Stomach (tissue), 19 donors: ENCODE measurements around the gene SI. TPM values are rescaled to one million over a fixed set of nuclear protein-coding genes. Genes with fewer than 3 reads are reported as not detected.

Experiments
- DNase-seq, 2 donors: peaks; one replicate each; pipeline versions ENCODE4 v3.0.0 to v3.0.0-alpha.2; 2013 to 2019
- H3K27ac ChIP-seq, 5 donors: fragments of 200-600 bp in 4 of 5; sonication (generic) in 4 of 5; one replicate each; pipeline ENCODE4 v1.5.1; 2013 to 2019; ENCODE audit warnings: mild to moderate bottlenecking in 1 of 5, moderate library complexity in 1 of 5
- H3K27me3 ChIP-seq, 3 donors: fragments of 200-600 bp; sonication (generic); one replicate each; pipeline ENCODE4 v1.5.1; 2017 to 2019; ENCODE audit warnings: mixed run types in 1 of 3
- H3K36me3 ChIP-seq, 4 donors: fragments of 200-600 bp; sonication (generic); 1 replicate in 3 of 4; 2 replicates in 1 of 4; pipeline ENCODE4 v1.5.1; 2016 to 2019
- H3K4me1 ChIP-seq, 4 donors: fragments of 200-600 bp; sonication (generic); one replicate each; pipeline ENCODE4 v1.5.1; 2016 to 2019
- H3K4me3 ChIP-seq, 4 donors: fragments of 200-600 bp; sonication (generic) in 3 of 4; one replicate each; pipeline ENCODE4 v1.5.1; 2016 to 2019; ENCODE audit warnings: mild to moderate bottlenecking in 1 of 4
- H3K9me3 ChIP-seq, 4 donors: fragments of 200-600 bp; sonication (generic); one replicate each; pipeline ENCODE4 v1.5.1; 2016 to 2019
- EP300 ChIP-seq: sonication (generic); formaldehyde crosslinking; IDR thresholded peaks from one replicate; pipeline ENCODE4 v1.6.1; 2017; ENCODE audit warnings: antibody characterized with exemption
- POLR2A ChIP-seq, 4 donors: fragments of 450-650 bp; IDR thresholded peaks; one replicate each; pipeline ENCODE4 v1.6.1; 2016; ENCODE audit warnings: antibody characterized with exemption in 4 of 4, control low read depth in 2 of 4, mild to moderate bottlenecking in 1 of 4, moderate library complexity in 1 of 4
- POLR2AphosphoS5 ChIP-seq, 3 donors: sonication (generic); formaldehyde crosslinking; IDR thresholded peaks; one replicate each; pipeline ENCODE4 v1.6.1; 2016; ENCODE audit warnings: antibody characterized with exemption in 3 of 3
- WGBS, 5 donors: extraction: QIAGEN DNeasy Blood & Tissue Kit in 3 of 5; methylation state at CpG; one replicate each; pipeline versions ENCODE4 v1.1.5 to v1.1.7; 2013 to 2018; 5-methylcytosine and 5-hydroxymethylcytosine counted together
- intact Hi-C: fragments of 100-400 bp; cut with DNase I; formaldehyde crosslinking; loops from one replicate; pipeline ENCODE4 v1.15.1; 2023; ENCODE audit warnings: low total_unique reads
- long read RNA-seq, 10 donors: transcript quantifications; one replicate each; lab custom pipeline, GENCODE V29; 2026
- polyA plus RNA-seq, 3 donors: library from polyadenylated mRNA; stranded (reverse); fragments of 200-250 nt; gene quantifications; one replicate each; pipeline ENCODE4 v1.2.3, GENCODE V29; 2013
- total RNA-seq, 5 donors: library from RNA; depleted of rRNA; stranded (reverse); fragments of >200 nt; gene quantifications; one replicate each; pipeline versions ENCODE4 v1.1.0 to v1.2.3, GENCODE V29; 2014 to 2016
- TF ChIP-seq, protein P1 (sequence below), 7 experiments: fragments of 450-650 bp in 4 of 7; fragments of 200-600 bp in 3 of 7; sonication (generic) in 3 of 7; IDR thresholded peaks; one replicate each; pipeline ENCODE4 v1.5.1; 2016 to 2019; ENCODE audit warnings: antibody characterized with exemption in 7 of 7, control low read depth in 2 of 7, mild to moderate bottlenecking in 1 of 7
- donor health status: healthy with polysubstance abuse.
- donor health status: Bipolar disorder and iron deficiency.
- donor health status: healthy.

Gene SI
- 10 to 100 TPM in 1 of 5 donors, 1 to 10 TPM in 1, not detected in 3; 1.2 to 17.4 TPM for total RNA-seq
- polyA plus RNA-seq = not detected
- long read RNA-seq, donor 1 = 0 reads
- long read RNA-seq, donor 2, full-length matches to known transcripts = 1 of 1 reads
- long read RNA-seq, donor 2, partial matches to known transcripts = 0 of 1 reads
- long read RNA-seq, donor 2, other reads (novel, unspliced or antisense) = 0 of 1 reads
- long read RNA-seq, donor 3 = 0 reads
- long read RNA-seq, donor 4 = 0 reads
- long read RNA-seq, donor 5 = 0 reads
- long read RNA-seq, donor 6 = 0 reads
- long read RNA-seq, donor 7, full-length matches to known transcripts = 1 of 7 reads
- long read RNA-seq, donor 7, partial matches to known transcripts = 6 of 7 reads
- long read RNA-seq, donor 7, other reads (novel, unspliced or antisense) = 0 of 7 reads
- long read RNA-seq, donor 8 = 0 reads
- long read RNA-seq, donor 9 = 0 reads
- long read RNA-seq, donor 10, full-length matches to known transcripts = 7 of 7 reads
- long read RNA-seq, donor 10, partial matches to known transcripts = 0 of 7 reads
- long read RNA-seq, donor 10, other reads (novel, unspliced or antisense) = 0 of 7 reads

DNA sequence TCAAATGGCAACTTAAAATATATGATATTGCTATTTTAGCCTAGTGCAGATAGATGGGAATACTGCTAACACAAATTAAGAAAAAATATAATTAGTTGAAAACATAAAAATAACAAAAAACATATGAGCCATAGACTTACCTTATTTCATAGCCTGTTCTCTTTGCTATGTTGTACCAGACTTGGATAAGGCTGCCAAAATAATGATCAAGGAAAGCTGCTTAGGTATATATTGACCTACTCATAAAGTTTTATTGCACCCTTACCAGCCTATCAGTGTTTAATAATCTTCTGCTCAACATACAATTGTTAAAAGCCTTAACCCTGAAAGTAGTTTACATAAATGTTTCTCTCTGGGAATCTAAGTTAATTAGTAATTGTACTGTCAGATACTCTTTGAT is at the start of gene SI:
TSS of gene SI (minus strand) at position 204 of the 400 bp plus-strand sequence. CDS start 2,484 bp downstream, outside the sequence.
- Histone ChIP-seq H3K27ac (no peak within 1 kb of the TSS), H3K36me3 (no peaks in the 10 kb centered on the region), H3K4me3 (no peak within 1 kb of the TSS), H3K4me1 (no peaks in the 10 kb centered on the region), H3K27me3 (no peaks in the 10 kb centered on the region), H3K9me3 (no peaks in the 10 kb centered on the region)
- intact Hi-C loops = no loop called here
- DNase-seq = no peak
- no peak for TF ChIP-seq POLR2AphosphoS5 (IDR thresholded peaks at IDR 0.05)
- TF ChIP-seq EP300 = no peak
- TF ChIP-seq, protein P1, sequence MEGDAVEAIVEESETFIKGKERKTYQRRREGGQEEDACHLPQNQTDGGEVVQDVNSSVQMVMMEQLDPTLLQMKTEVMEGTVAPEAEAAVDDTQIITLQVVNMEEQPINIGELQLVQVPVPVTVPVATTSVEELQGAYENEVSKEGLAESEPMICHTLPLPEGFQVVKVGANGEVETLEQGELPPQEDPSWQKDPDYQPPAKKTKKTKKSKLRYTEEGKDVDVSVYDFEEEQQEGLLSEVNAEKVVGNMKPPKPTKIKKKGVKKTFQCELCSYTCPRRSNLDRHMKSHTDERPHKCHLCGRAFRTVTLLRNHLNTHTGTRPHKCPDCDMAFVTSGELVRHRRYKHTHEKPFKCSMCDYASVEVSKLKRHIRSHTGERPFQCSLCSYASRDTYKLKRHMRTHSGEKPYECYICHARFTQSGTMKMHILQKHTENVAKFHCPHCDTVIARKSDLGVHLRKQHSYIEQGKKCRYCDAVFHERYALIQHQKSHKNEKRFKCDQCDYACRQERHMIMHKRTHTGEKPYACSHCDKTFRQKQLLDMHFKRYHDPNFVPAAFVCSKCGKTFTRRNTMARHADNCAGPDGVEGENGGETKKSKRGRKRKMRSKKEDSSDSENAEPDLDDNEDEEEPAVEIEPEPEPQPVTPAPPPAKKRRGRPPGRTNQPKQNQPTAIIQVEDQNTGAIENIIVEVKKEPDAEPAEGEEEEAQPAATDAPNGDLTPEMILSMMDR (IDR thresholded peaks at IDR 0.05) = no peak

DNA sequence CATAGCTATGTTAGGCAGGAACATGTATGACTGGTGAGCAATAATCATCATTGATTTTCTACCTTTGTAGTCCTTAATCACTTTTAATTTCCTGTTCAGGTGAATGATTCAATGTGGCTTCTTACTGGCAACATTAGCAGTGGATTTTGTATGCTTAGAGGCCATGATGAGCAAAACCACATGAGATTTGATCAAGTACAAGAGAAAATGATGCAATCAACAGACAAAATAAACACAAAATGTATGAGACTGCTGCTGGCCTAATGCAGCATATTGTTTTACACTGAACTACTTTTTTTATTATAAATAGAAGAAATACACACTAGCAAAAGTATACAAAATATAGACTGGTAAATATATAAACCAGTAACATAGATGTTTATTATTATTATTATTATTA is 47.5 kb upstream of the SI start:
- TF ChIP-seq POLR2AphosphoS5 (IDR thresholded peaks at IDR 0.05) = no peak
- TF ChIP-seq, protein P1 (IDR thresholded peaks at IDR 0.05) = no peak
- TF ChIP-seq POLR2A (IDR thresholded peaks at IDR 0.05) = no peak
- no peak for TF ChIP-seq EP300
- H3K4me3 ChIP-seq = no peak overlapping the region
- H3K9me3 ChIP-seq = peaks cover 0 to 13% (median 4%) of the 10 kb centered on the region in 4 donors
- no peaks in the 10 kb centered on the region for H3K4me1 ChIP-seq
- H3K36me3 ChIP-seq = no peaks in the 10 kb centered on the region
- no peak for DNase-seq
- H3K27me3 ChIP-seq = no peaks in the 10 kb centered on the region
- intact Hi-C loops = no loop called here
- no peak overlapping the region for H3K27ac ChIP-seq

DNA sequence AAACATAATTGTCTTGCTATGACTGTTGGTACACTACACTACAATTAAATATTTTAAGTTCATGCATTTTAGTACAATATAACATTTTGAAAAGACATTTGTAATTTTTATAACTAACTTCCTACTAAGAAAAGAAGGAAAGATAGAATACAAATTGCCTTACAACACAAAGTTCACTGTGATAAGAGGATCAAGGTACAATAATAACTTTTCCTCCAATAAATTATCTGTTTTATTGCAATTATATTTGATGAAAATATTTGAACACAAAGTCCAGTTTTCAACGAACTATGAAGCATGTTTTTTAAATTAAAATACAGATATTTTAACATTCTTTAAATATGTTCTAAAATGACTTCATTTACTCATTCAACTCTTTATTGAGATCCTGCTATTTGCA is 33.1 kb upstream of the SI start:
- Histone ChIP-seq H3K9me3 (no peaks in the 10 kb centered on the region), H3K27ac (no peak overlapping the region), H3K36me3 (no peaks in the 10 kb centered on the region), H3K4me3 (no peak overlapping the region), H3K4me1 (no peaks in the 10 kb centered on the region), H3K27me3 (no peaks in the 10 kb centered on the region)
- intact Hi-C loops = no loop called here
- no peak for DNase-seq
- TF ChIP-seq EP300 = no peak
- no peak for TF ChIP-seq POLR2A (IDR thresholded peaks at IDR 0.05)
- no peak for TF ChIP-seq POLR2AphosphoS5 (IDR thresholded peaks at IDR 0.05)
- TF ChIP-seq, protein P1 (IDR thresholded peaks at IDR 0.05) = no peak
- 20 to 55% (median 39%) methylated on average over 1 of the region's 1 CpG for WGBS, 5 donors

DNA sequence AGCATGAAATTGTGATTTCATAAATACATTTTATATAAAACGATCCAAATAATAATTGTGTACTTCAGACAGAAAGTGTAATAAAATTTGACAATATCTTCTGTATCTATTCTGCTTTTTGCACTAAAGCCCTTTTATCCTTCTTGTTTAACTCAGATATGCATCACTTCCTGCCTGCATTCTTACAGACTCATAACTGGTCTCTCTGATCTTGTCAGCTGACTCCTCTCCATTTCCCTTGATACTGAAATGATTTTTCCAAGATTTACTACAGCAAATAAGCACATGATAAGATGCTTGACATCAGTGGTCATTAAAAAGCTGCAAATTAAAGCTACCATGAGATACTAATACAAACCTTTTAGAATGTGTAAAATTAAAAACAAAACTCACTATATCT is 25.3 kb upstream of the SI start:
- Histone ChIP-seq H3K36me3 (no peaks in the 10 kb centered on the region), H3K27ac (no peak overlapping the region), H3K4me3 (no peak overlapping the region), H3K27me3 (no peaks in the 10 kb centered on the region), H3K9me3 (no peaks in the 10 kb centered on the region), H3K4me1 (no peaks in the 10 kb centered on the region)
- 63 to 92% (median 74%) methylated on average over 1 of the region's 1 CpG for WGBS, 5 donors
- intact Hi-C loops = no loop called here
- TF ChIP-seq, protein P1 (IDR thresholded peaks at IDR 0.05) = no peak
- no peak for TF ChIP-seq POLR2A (IDR thresholded peaks at IDR 0.05)
- TF ChIP-seq EP300 = no peak
- TF ChIP-seq POLR2AphosphoS5 (IDR thresholded peaks at IDR 0.05) = no peak
- DNase-seq = no peak
